NT2/D1 (cell line): ENCODE results near the gene CDYL.

Source experiments
- SUZ12 ChIP-seq: IDR thresholded peaks from 2 replicates; pipeline ENCODE4 v1.6.1; 2011; ENCODE audit not compliant: insufficient read length, insufficient read depth; ENCODE audit errors: extremely low read depth
- YY1 ChIP-seq: IDR thresholded peaks from 2 replicates; pipeline ENCODE4 v1.6.1; 2011; ENCODE audit not compliant: insufficient read length, insufficient read depth
- ZNF274 ChIP-seq: IDR thresholded peaks from 2 replicates; pipeline ENCODE4 v1.6.1; 2011; ENCODE audit warnings: mild to moderate bottlenecking, low read depth, low read length

DNA sequence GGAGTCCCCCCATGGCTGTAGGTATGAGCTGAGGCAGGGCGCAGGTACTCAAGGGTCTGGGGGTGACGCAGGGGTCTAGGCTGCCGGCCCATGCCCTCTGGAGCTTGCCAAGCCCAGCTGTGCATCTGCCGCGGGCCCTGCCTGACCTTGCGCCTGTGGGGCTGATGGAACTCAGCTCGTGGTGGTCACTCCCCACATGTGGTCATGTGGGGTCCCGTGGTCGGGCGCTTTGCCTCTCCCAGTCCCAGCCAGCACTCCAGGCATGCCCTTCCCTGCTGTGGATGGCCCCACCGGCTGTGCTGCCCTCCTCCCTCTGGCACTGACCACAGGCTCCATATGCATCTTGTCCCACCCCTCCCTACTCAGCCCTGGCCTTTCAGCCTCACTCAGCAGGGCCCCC lies 170.3 kb downstream of the CDYL start:
- TF ChIP-seq ZNF274, result no peak
- no peak for TF ChIP-seq SUZ12
- TF ChIP-seq YY1, result no peak
